HG03196 (cell line): Measurements from ENCODE around the gene SNX20.
A peak's percentile ranks its signal among the peaks of the same experiment; 100 is the strongest.

Experiments
- ATAC-seq: cut with Tn5 transposase; IDR thresholded peaks from one replicate; pipeline ENCODE4 v1.9.1; 2021; ENCODE audit not compliant: unreplicated experiment

The SNX20 gene

DNA sequence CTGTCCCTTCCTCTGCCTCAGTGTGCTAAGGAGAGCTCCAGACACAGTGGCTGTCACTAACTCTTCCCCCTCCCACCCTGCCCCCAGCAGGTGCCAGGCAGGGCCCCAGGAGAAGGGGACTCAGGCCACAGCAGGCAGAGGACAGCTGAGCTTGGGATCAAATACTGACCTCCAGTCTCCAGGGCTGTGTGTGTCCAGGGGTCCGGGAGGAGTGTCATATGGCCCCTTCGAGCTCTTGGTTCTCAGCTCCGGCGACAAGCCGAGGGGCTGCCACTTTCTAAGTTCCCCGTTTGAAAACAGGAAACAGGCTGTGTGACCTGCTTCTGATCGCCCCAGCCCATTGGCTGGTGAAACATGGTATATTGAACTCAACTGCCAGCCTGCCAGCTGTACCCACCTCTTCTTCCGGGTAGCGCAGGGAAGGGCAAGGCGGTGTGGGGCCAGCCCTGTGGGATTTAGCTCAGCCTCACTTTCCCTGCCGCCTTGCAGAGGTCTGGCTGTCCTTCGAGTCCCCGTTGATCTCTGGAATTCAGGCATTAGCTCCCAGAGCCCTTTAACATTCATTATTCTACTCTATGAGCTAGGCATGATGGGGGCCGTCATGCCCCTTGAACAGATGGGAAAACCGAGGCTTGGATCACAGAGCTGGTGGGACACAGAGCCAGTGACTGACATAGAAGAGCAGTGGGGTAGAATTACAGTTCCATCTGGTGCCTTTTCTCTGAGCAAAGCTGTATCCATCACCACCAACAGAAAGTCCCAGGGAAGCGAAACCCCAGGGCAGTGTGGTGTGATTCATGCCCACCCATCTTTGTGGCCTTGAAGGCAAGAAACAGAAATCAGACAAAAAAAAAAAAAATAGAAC is at the start of gene SNX20:
TSS of gene SNX20 (minus strand) at position 292 of the 865 bp plus-strand sequence. CDS start 3,786 bp downstream, outside the sequence.
- peak; percentile 49 for ATAC-seq

- ATAC-seq = no peak
These were observed 43.2 kb upstream of the SNX20 start for GRCh38 chr16:50724306-50724705.

- ATAC-seq = no peak
These were observed 41.8 kb upstream of the SNX20 start for GRCh38 chr16:50722960-50723359.

DNA sequence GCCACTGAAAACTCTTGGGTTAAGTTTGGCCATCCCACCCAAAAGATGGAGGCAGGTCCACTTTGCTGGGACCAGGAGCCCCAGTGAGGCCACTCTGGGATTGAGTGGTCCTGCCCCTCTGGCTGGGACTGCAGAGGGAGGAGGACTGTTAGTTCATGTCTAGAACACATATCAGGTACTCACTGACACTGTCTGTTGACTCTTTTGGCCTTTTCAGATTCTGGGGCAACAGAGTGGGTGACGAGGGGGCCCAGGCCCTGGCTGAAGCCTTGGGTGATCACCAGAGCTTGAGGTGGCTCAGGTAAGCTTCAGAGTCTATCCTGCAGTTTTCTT is 41.3 kb upstream of the SNX20 start:
- ATAC-seq = no peak

GRCh38 chr16:50721549-50722404 is 40.7 kb upstream of the SNX20 start:
- ATAC-seq = no peak

- no peak for ATAC-seq
These were observed 38.6 kb upstream of the SNX20 start for GRCh38 chr16:50719401-50720337.

- no peak for ATAC-seq
These were observed 37.8 kb upstream of the SNX20 start for GRCh38 chr16:50718761-50719400.

DNA sequence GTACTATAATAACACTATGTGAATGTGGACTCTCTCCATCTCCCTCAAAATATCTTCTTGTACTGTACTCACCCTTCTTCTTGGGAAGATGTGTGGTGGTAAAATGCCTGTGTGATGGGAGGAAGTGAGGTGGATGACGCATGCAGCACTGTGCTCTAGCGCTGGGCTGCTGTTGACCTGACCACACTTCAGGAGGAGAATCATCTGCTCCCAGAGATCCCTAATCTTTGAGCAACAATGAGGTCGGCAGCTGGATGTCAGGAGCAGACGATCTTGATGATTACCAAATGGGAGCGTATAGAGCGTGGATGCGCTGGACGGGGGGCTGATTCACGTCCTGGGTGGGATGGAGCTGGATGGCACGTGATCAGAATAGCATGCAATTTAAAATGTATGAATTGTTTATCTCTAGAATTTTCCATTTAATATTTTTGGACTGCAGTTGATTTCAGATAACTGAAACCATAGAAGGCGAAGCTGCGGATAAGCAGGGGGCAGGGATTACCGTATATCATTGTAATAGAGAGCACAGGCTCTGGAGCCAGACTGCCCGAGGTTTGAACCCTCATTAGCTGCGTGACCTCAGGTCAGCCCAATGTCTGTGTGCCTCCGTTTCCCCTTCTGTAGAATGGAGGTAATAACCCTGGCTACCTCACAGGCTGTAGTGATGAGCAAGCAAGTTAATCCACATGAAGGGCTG is 37.1 kb upstream of the SNX20 start:
- no peak for ATAC-seq

DNA sequence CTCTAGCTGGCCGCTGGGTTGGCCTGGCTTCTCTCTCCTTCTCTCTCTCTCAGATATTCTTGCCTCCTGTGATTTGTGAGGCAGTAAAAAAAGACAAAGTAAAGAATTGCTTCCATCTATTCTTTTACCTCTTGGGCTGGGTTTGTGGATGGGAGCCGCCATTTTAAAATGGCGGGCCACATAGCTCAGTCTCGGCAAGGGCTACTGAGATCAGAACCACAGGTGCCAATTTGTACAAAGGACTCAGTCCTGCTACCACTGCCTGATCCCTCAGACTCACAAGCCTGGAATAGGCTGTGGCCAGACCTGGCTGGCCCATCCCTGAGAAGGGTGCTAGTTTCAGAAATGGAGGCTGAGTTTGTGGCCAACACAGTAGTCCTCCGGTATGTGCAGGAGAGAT is 36.4 kb upstream of the SNX20 start:
- ATAC-seq = no peak

GRCh38 chr16:50717091-50717490 is 36.0 kb upstream of the SNX20 start:
- no peak for ATAC-seq

DNA sequence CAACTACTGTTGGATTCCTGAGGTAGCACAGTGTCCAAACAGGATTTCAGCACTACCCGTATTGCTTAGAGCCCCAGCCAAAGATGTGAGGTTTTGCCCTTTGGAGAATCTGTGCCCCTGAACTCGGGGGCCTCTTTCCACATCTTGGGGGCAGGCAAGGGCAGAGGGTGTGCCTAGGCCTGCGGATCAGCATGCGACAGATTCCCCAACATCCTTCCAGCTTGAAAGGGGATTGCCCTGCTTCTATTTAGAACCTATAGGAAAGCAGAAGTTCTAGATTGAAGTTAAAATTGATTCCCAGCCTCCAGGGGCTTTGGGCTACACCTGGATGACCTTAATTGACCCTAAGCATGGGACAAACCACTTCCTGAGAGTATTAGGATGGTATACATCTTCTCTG is 31.8 kb upstream of the SNX20 start:
- no peak for ATAC-seq

GRCh38 chr16:50712560-50712898 is 31.4 kb upstream of the SNX20 start:
- ATAC-seq = no peak

DNA sequence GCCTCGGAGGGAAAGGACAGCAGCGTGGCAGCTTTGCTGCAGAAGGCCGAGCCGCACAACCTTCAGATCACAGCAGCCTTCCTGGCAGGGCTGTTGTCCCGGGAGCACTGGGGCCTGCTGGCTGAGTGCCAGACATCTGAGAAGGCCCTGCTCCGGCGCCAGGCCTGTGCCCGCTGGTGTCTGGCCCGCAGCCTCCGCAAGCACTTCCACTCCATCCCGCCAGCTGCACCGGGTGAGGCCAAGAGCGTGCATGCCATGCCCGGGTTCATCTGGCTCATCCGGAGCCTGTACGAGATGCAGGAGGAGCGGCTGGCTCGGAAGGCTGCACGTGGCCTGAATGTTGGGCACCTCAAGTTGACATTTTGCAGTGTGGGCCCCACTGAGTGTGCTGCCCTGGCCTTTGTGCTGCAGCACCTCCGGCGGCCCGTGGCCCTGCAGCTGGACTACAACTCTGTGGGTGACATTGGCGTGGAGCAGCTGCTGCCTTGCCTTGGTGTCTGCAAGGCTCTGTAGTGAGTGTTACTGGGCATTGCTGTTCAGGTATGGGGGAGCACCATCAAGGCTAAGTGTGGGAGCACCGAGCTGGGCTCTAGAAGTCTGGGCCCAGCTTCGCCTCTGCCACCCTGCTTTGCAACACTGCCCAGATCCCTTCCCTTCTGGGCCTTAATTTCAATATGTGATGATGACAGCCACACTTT is 30.9 kb upstream of the SNX20 start:
- ATAC-seq = no peak

- no peak for ATAC-seq
These were observed 29.9 kb upstream of the SNX20 start for GRCh38 chr16:50711040-50711439.

DNA sequence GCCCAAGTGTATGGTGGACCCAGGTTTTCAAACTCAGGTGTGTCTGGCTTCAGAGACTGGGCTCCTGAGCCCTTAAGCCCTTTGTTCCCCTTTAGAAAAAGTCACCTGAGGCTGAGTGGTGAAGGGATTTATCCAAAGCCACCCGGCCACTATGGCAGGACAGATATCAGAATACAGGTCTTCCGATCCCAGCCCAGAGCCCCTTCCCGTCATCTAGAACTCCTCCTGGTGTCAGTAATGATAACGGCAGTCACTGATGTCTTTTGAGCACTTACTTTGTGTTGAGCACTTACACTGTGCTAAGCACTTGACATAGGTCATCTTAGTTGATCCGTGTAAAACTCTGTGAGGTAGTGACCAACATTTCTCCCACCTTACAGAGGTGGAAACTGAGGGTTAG is 28.9 kb upstream of the SNX20 start:
- no peak for ATAC-seq

DNA sequence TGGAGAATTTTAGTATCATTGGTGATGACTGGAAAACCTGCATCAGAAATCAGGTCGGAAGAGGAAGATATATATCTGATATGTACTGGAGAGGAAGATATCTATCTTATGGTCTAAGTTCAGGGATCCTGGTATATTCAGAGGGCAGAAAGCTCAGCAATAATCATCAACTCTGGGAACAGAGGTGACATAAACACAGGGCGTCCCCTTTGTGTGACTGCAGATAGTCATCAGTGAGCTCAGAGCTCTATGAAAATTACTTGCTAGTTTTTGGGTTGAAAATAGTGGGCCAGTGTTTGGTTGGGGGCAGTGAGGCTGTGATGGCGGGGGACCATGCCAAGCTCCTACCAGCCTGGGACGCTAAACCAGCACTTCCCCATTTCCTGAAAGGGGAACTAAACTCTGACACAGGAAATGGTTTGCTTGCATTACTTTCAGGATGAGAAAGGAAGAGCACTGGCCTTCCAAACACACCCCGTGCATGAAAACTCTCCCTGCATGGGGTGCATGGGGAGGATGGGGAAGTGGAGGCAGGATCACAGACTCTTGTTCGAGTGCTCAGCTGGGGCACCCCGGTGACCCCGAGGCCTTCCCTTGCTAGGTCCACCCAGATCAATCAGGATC is 28.1 kb upstream of the SNX20 start:
- ATAC-seq = no peak

DNA sequence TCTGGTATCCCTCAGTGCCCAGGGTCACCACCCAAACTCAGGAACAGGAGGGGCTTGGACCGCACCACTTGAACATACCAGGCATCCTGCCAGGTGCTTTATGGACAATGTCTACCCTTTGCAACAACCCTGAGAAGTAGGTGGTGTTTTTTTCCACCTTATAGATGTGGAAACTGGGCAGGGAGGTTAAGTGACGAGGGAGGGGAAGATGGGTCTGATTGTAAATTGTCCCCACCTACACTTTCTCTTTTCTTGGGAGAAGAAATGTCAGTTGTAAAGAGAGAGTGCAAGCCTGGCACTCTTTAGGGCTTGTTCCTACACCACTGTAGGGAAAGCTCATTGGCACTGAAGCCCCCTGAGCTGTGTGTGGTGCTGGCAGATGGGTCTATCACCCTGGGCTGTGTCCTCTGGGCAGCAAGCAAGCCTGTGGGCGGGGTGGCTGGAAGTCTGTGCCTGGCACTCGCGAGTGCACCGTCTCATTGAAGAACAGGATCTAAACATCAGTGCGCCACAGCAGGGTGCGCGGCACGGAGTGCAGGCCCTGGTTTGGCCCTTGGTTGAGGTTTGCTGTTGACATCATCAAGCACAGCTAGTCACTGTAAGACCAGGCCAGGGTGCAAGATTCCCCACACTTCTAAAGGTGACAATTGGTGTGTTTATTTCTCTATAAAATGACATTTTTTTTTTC is 27.4 kb upstream of the SNX20 start:
- no peak for ATAC-seq

GRCh38 chr16:50706250-50706649 is 25.1 kb upstream of the SNX20 start:
- no peak for ATAC-seq
